ENCODE measurements around the gene CXCL8.

The CXCL8 gene

DNA sequence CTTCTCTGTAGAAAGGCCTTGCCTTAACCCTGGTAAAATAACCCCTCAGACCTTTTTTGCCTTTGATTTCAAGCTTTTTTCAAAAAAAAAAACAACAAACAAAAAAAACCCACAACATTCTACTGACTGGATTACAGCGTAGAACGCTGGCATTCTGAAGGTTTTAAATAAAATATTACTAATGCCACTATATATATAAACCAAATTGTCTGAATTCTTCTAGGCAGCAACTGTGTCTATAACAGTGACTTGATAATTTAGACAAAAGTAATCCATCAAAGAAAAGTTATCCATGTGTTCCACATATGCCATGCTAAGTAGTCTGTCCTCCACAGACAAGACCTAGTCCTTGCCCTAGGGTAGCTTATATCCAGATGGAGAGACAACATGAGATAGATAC, 33.6 kb upstream of the CXCL8 start:
- peaks cover 61% of the 10 kb centered on the region for H3K4me1 ChIP-seq (ENCODE audit: insufficient read depth, low read length, poor library complexity, severe bottlenecking)
- H3K9ac ChIP-seq (ENCODE audit: low read depth, low read length, poor library complexity, severe bottlenecking) = peak overlapping the region; percentile 76

DNA sequence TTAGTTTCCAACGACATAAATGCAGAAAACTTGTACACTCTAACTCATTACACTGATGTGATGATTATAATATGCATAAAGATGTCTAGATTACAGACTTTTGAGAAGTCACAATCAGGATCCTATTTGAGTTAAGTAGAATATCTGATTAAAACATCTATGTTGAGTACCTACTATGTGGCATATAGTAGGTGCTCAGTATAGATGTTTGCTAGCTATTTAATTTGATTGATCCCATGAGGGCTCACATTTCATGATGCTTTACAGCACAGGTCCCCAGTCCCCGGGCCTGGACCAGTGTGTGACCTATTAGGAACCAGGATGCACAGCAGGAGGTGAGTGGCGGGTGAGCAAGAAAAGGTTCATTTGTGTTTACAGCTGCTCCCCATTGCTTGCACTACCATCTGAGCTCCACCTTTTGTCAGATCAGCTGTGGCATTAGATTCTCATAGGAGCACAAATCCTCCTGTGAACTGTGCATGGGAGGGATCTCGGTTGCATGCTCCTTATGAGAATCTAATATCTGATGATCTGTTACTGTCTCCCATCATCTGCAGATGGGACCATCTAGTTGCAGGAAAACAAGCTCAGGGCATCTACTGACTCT, 33.0 kb upstream of the CXCL8 start:
- TF ChIP-seq, protein P1, sequence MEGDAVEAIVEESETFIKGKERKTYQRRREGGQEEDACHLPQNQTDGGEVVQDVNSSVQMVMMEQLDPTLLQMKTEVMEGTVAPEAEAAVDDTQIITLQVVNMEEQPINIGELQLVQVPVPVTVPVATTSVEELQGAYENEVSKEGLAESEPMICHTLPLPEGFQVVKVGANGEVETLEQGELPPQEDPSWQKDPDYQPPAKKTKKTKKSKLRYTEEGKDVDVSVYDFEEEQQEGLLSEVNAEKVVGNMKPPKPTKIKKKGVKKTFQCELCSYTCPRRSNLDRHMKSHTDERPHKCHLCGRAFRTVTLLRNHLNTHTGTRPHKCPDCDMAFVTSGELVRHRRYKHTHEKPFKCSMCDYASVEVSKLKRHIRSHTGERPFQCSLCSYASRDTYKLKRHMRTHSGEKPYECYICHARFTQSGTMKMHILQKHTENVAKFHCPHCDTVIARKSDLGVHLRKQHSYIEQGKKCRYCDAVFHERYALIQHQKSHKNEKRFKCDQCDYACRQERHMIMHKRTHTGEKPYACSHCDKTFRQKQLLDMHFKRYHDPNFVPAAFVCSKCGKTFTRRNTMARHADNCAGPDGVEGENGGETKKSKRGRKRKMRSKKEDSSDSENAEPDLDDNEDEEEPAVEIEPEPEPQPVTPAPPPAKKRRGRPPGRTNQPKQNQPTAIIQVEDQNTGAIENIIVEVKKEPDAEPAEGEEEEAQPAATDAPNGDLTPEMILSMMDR (conservative IDR thresholded peaks at IDR 0.05; ENCODE audit: low read length) = no peak
- no peak for TF ChIP-seq EZH2phosphoT487 (IDR thresholded peaks at IDR 0.05; ENCODE audit: borderline replicate concordance)
- Histone ChIP-seq H3K79me2 (ENCODE audit: insufficient read depth, low read length) (no peaks in the 10 kb centered on the region), H2AFZ (ENCODE audit: low read length) (peak overlapping the region; percentile 49; the same call in 1 of the 2 replicates), H3K4me3 (ENCODE audit: low read length, poor library complexity, severe bottlenecking) (peak overlapping the region; percentile 61), H3K9ac (ENCODE audit: low read depth, low read length, poor library complexity, severe bottlenecking) (peak overlapping the region; percentile 76), H3K9me2 (replicated peaks; ENCODE audit: low read depth, low read length) (no peaks in the 10 kb centered on the region), H3K36me3 (ENCODE audit: insufficient read depth, low read length) (no peaks in the 10 kb centered on the region), H4K20me1 (ENCODE audit: insufficient read depth, low read length, poor library complexity, severe bottlenecking) (no peaks in the 10 kb centered on the region), H3F3A (ENCODE audit: low read depth) (peaks cover 6% of the 10 kb centered on the region), H3K9me3 (ENCODE audit: insufficient read depth, low read depth, low read length) (no peaks in the 10 kb centered on the region), H3K27me3 (ENCODE audit: insufficient read depth, low read length, poor library complexity, severe bottlenecking) (no peaks in the 10 kb centered on the region), H3K4me2 (ENCODE audit: low read depth, low read length, poor library complexity, severe bottlenecking) (peak overlapping the region; percentile 71), H3K4me1 (ENCODE audit: insufficient read depth, low read length, poor library complexity, severe bottlenecking) (peaks cover 66% of the 10 kb centered on the region)

More for the DNA sequence above, 33.6 kb upstream of the CXCL8 start:
- no peaks in the 10 kb centered on the region for H3K79me2 ChIP-seq (ENCODE audit: insufficient read depth, low read length)
- no peaks in the 10 kb centered on the region for H3K9me3 ChIP-seq (ENCODE audit: insufficient read depth, low read depth, low read length)
- H3K27me3 ChIP-seq (ENCODE audit: insufficient read depth, low read length, poor library complexity, severe bottlenecking) = no peaks in the 10 kb centered on the region
- TF ChIP-seq, protein P1 (conservative IDR thresholded peaks at IDR 0.05; ENCODE audit: low read length) = no peak
- TF ChIP-seq EZH2phosphoT487 (IDR thresholded peaks at IDR 0.05; ENCODE audit: borderline replicate concordance) = no peak
- H3K4me3 ChIP-seq (ENCODE audit: low read length, poor library complexity, severe bottlenecking) = no peak overlapping the region
- peaks cover 6% of the 10 kb centered on the region for H3F3A ChIP-seq (ENCODE audit: low read depth)
- peak overlapping the region; percentile 71 for H3K4me2 ChIP-seq (ENCODE audit: low read depth, low read length, poor library complexity, severe bottlenecking)
- no peaks in the 10 kb centered on the region for H3K36me3 ChIP-seq (ENCODE audit: insufficient read depth, low read length)
- no peaks in the 10 kb centered on the region for H3K9me2 ChIP-seq (replicated peaks; ENCODE audit: low read depth, low read length)
- H2AFZ ChIP-seq (ENCODE audit: low read length) = no peak overlapping the region
- no peaks in the 10 kb centered on the region for H4K20me1 ChIP-seq (ENCODE audit: insufficient read depth, low read length, poor library complexity, severe bottlenecking)

DNA sequence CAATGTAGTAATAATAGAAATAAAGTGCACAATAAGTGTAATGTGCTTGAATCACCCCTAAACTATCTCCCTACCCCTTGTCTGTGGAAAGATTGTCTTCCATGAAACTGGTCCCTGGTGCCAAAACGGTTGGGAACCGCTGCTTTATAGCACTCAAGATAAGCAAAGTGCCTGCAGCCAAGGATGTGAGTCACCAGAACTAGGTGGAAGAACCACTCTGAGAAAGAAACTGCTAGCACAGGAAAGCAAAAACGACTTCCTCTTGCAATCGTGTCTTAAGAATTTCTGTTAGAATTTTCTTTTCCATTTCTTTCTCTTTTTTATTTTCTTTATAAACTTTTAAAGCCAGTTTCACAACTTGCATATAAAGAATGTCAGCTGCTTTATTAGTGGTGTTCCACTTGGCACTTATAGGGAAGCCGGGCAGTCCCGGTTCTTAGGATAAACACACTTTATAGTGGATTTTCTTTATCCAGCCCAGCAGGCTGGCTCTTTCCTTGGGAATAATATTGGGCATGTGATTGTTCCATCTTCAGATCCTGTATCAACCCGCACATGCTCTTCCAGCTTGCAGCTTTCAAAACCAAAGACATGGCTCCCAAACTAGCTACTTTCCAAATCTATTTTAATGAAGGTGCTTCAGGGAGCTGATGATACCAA, 32.3 kb upstream of the CXCL8 start:
- Histone ChIP-seq H2AFZ (ENCODE audit: low read length) (peak overlapping the region; percentile 49), H3K4me2 (ENCODE audit: low read depth, low read length, poor library complexity, severe bottlenecking) (peak overlapping the region; percentile 71), H3K4me1 (ENCODE audit: insufficient read depth, low read length, poor library complexity, severe bottlenecking) (peaks cover 68% of the 10 kb centered on the region), H3K9me2 (replicated peaks; ENCODE audit: low read depth, low read length) (no peaks in the 10 kb centered on the region), H3K27me3 (ENCODE audit: insufficient read depth, low read length, poor library complexity, severe bottlenecking) (no peaks in the 10 kb centered on the region), H3F3A (ENCODE audit: low read depth) (peaks cover 6% of the 10 kb centered on the region), H4K20me1 (ENCODE audit: insufficient read depth, low read length, poor library complexity, severe bottlenecking) (no peaks in the 10 kb centered on the region), H3K79me2 (ENCODE audit: insufficient read depth, low read length) (no peaks in the 10 kb centered on the region), H3K9ac (ENCODE audit: low read depth, low read length, poor library complexity, severe bottlenecking) (peak overlapping the region; percentile 76), H3K9me3 (ENCODE audit: insufficient read depth, low read depth, low read length) (no peaks in the 10 kb centered on the region), H3K36me3 (ENCODE audit: insufficient read depth, low read length) (no peaks in the 10 kb centered on the region), H3K4me3 (ENCODE audit: low read length, poor library complexity, severe bottlenecking) (peak overlapping the region; percentile 61)
- no peak for TF ChIP-seq EZH2phosphoT487 (IDR thresholded peaks at IDR 0.05; ENCODE audit: borderline replicate concordance)
- TF ChIP-seq, protein P1 (conservative IDR thresholded peaks at IDR 0.05; ENCODE audit: low read length) = no peak
